ENCODE data around the gene DNAAF2. TPM values are rescaled to one million over a fixed set of nuclear protein-coding genes. Genes with fewer than 3 reads are reported as not detected.

The DNAAF2 gene
- total RNA-seq, 1 donor from 2014 or later: 12.8 TPM

- peaks cover 1% of the 10 kb centered on the region for H3K27me3 Mint-ChIP-seq (ENCODE audit: insufficient read depth)
- no peaks in the 10 kb centered on the region for H3K9me3 Mint-ChIP-seq
- no peak for DNase-seq (ENCODE audit: low spot score)
- H3K36me3 Mint-ChIP-seq (ENCODE audit: low read depth): peaks cover 32% of the 10 kb centered on the region
- no peak overlapping the region for H3K27ac Mint-ChIP-seq
- H3K4me3 Mint-ChIP-seq: no peak overlapping the region
- peaks cover 39% of the 10 kb centered on the region for H3K4me1 Mint-ChIP-seq (ENCODE audit: low read depth)
- intact Hi-C loops (cut with micrococcal nuclease): no loop called here
Observed at GRCh38 chr14:49640540-49641417, 5.7 kb upstream of the DNAAF2 start.

GRCh38 chr14:49637534-49638078, 2.6 kb upstream of the DNAAF2 start:
- H3K4me1 Mint-ChIP-seq (ENCODE audit: low read depth): peaks cover 44% of the 10 kb centered on the region
- H3K36me3 Mint-ChIP-seq (ENCODE audit: low read depth): peaks cover 32% of the 10 kb centered on the region
- peaks cover 1% of the 10 kb centered on the region for H3K27me3 Mint-ChIP-seq (ENCODE audit: insufficient read depth)
- H3K4me3 Mint-ChIP-seq: peak overlapping the region; percentile 31
- peak overlapping the region; percentile 49 for H3K27ac Mint-ChIP-seq
- no peak for DNase-seq (ENCODE audit: low spot score)
- no peaks in the 10 kb centered on the region for H3K9me3 Mint-ChIP-seq
- intact Hi-C loops (cut with micrococcal nuclease): no loop called here

- Mint-ChIP-seq H3K9me3 (no peaks in the 10 kb centered on the region), H3K4me1 (ENCODE audit: low read depth) (peaks cover 37% of the 10 kb centered on the region), H3K4me3 (peak overlapping the region; percentile 74), H3K27ac (peak overlapping the region; percentile 76), H3K36me3 (ENCODE audit: low read depth) (peaks cover 26% of the 10 kb centered on the region), H3K27me3 (ENCODE audit: insufficient read depth) (peaks cover 1% of the 10 kb centered on the region)
- no peak for DNase-seq (ENCODE audit: low spot score)
- intact Hi-C loops (cut with micrococcal nuclease): no loop called here
Observed at GRCh38 chr14:49636866-49637265, 1.8 kb upstream of the DNAAF2 start.

GRCh38 chr14:49633640-49634546, 1.2 kb downstream of the DNAAF2 start:
- peak overlapping the region; percentile 96 for H3K27ac Mint-ChIP-seq
- H3K4me1 Mint-ChIP-seq (ENCODE audit: low read depth): peaks cover 39% of the 10 kb centered on the region

GRCh38 chr14:49623941-49624839, 10.9 kb downstream of the DNAAF2 start:
- Mint-ChIP-seq H3K9me3 (no peaks in the 10 kb centered on the region), H3K27ac (peak overlapping the region; percentile 53), H3K4me1 (ENCODE audit: low read depth) (peaks cover 51% of the 10 kb centered on the region), H3K4me3 (peak overlapping the region; percentile 98), H3K36me3 (ENCODE audit: low read depth) (peaks cover 38% of the 10 kb centered on the region), H3K27me3 (ENCODE audit: insufficient read depth) (no peaks in the 10 kb centered on the region)
- DNase-seq (ENCODE audit: low spot score): no peak
- intact Hi-C loops (cut with micrococcal nuclease): loop anchor here (5.0 kb wide), 2 partner anchors 378 to 608 kb away; partner anchors contain the start of gene SOS2

More at GRCh38 chr14:49633640-49634546, 1.2 kb downstream of the DNAAF2 start:
- Mint-ChIP-seq H3K27me3 (ENCODE audit: insufficient read depth) (no peaks in the 10 kb centered on the region), H3K9me3 (no peaks in the 10 kb centered on the region), H3K4me3 (peak overlapping the region; percentile 93), H3K36me3 (ENCODE audit: low read depth) (peaks cover 21% of the 10 kb centered on the region)
- peak; percentile 93 for DNase-seq (ENCODE audit: low spot score)
- intact Hi-C loops (cut with micrococcal nuclease): loop anchor here (1.0 to 5.0 kb wide), 8 partner anchors 14 to 898 kb away; partner anchors contain the start of genes KLHDC2, LRR1, MAP4K5 and MGAT2

- DNase-seq (ENCODE audit: low spot score): no peak
- intact Hi-C loops (cut with micrococcal nuclease): loop anchor here (5.0 kb wide), 2 partner anchors 379 to 609 kb away; partner anchors contain the start of gene SOS2
- H3K36me3 Mint-ChIP-seq (ENCODE audit: low read depth): peaks cover 46% of the 10 kb centered on the region
- H3K27ac Mint-ChIP-seq: peak overlapping the region; percentile 53
- H3K4me1 Mint-ChIP-seq (ENCODE audit: low read depth): peaks cover 53% of the 10 kb centered on the region
- peak overlapping the region; percentile 98 for H3K4me3 Mint-ChIP-seq
- no peaks in the 10 kb centered on the region for H3K27me3 Mint-ChIP-seq (ENCODE audit: insufficient read depth)
- no peaks in the 10 kb centered on the region for H3K9me3 Mint-ChIP-seq
Observed at GRCh38 chr14:49623387-49623786, 11.7 kb downstream of the DNAAF2 start.

- intact Hi-C loops (cut with micrococcal nuclease): loop anchor here (5.0 kb wide), 2 partner anchors 380 to 610 kb away; partner anchors contain the start of gene SOS2
- Mint-ChIP-seq H3K27me3 (ENCODE audit: insufficient read depth) (no peaks in the 10 kb centered on the region), H3K4me1 (ENCODE audit: low read depth) (peaks cover 55% of the 10 kb centered on the region), H3K36me3 (ENCODE audit: low read depth) (peaks cover 50% of the 10 kb centered on the region), H3K9me3 (no peaks in the 10 kb centered on the region), H3K4me3 (peak overlapping the region; percentile 98), H3K27ac (peak overlapping the region; percentile 76)
- DNase-seq (ENCODE audit: low spot score): no peak
Observed at GRCh38 chr14:49622022-49622607, 12.9 kb downstream of the DNAAF2 start.

- Mint-ChIP-seq H3K4me1 (ENCODE audit: low read depth) (peaks cover 57% of the 10 kb centered on the region), H3K4me3 (peak overlapping the region; percentile 98), H3K27ac (peak overlapping the region; percentile 98), H3K27me3 (ENCODE audit: insufficient read depth) (peaks cover under 1% of the 10 kb centered on the region), H3K9me3 (no peaks in the 10 kb centered on the region), H3K36me3 (ENCODE audit: low read depth) (peaks cover 49% of the 10 kb centered on the region)
- no peak for DNase-seq (ENCODE audit: low spot score)
- intact Hi-C loops (cut with micrococcal nuclease): loop anchor here (2.0 to 5.0 kb wide), 4 partner anchors 232 to 611 kb away; partner anchors contain the start of genes ARF6, NEMF and SOS2
Observed at GRCh38 chr14:49621114-49621881, 13.7 kb downstream of the DNAAF2 start.

GRCh38 chr14:49620182-49621113, 14.6 kb downstream of the DNAAF2 start, which contains the start of the genes MGAT2 and RPL36AL:
MGAT2 (plus strand) TSS chr14:49620799; CDS start chr14:49621269, 470 bp downstream.
RPL36AL (minus strand) TSS chr14:49620626; CDS start chr14:49619104, 1,522 bp downstream.
- H3K4me1 Mint-ChIP-seq (ENCODE audit: low read depth): peaks cover 53% of the 10 kb centered on the region
- peaks cover 44% of the 10 kb centered on the region for H3K36me3 Mint-ChIP-seq (ENCODE audit: low read depth)
- peak within 1 kb of the TSS; percentile 98 for H3K4me3 Mint-ChIP-seq
- H3K27ac Mint-ChIP-seq: peak within 1 kb of the TSS; percentile 98
- intact Hi-C loops (cut with micrococcal nuclease): loop anchor here (1.0 to 5.0 kb wide), 11 partner anchors 14 to 692 kb away; partner anchors contain the start of genes ARF6, DMAC2L, KLHDC2 and L2HGDH
- peaks cover 2% of the 10 kb centered on the region for H3K27me3 Mint-ChIP-seq (ENCODE audit: insufficient read depth)
- H3K9me3 Mint-ChIP-seq: no peaks in the 10 kb centered on the region
- peak; percentile 96 for DNase-seq (ENCODE audit: low spot score)

- peaks cover 48% of the 10 kb centered on the region for H3K4me1 Mint-ChIP-seq (ENCODE audit: low read depth)
- H3K4me3 Mint-ChIP-seq: peak overlapping the region; percentile 98
- peaks cover 2% of the 10 kb centered on the region for H3K27me3 Mint-ChIP-seq (ENCODE audit: insufficient read depth)
- peak overlapping the region; percentile 98 for H3K27ac Mint-ChIP-seq
- H3K9me3 Mint-ChIP-seq: no peaks in the 10 kb centered on the region
- intact Hi-C loops (cut with micrococcal nuclease): loop anchor here (1.0 to 5.0 kb wide), 11 partner anchors 15 to 693 kb away; partner anchors contain the start of genes ARF6, DMAC2L, KLHDC2 and L2HGDH
- H3K36me3 Mint-ChIP-seq (ENCODE audit: low read depth): peaks cover 45% of the 10 kb centered on the region
- no peak for DNase-seq (ENCODE audit: low spot score)
Observed at GRCh38 chr14:49619730-49620129, 15.3 kb downstream of the DNAAF2 start.
